Esophagus squamous epithelium (tissue), 4 donors: Measurements from ENCODE around the gene PFDN5.

ENCODE experiments used
- POLR2A ChIP-seq, 4 donors: fragments of 450-650 bp; IDR thresholded peaks; one replicate each; pipeline ENCODE4 v1.6.1; 2017; ENCODE audit warnings: antibody characterized with exemption in 4 of 4, mild to moderate bottlenecking in 4 of 4, moderate library complexity in 3 of 4
- TF ChIP-seq, protein P1 (sequence below), 6 experiments: fragments of 450-650 bp in 4 of 6; fragments of 200-600 bp in 2 of 6; sonication (generic) in 2 of 6; IDR thresholded peaks; one replicate each; pipeline ENCODE4 v1.5.1; 2016 to 2019; ENCODE audit warnings: antibody characterized with exemption in 6 of 6, mild to moderate bottlenecking in 4 of 6, moderate library complexity in 4 of 6

DNA sequence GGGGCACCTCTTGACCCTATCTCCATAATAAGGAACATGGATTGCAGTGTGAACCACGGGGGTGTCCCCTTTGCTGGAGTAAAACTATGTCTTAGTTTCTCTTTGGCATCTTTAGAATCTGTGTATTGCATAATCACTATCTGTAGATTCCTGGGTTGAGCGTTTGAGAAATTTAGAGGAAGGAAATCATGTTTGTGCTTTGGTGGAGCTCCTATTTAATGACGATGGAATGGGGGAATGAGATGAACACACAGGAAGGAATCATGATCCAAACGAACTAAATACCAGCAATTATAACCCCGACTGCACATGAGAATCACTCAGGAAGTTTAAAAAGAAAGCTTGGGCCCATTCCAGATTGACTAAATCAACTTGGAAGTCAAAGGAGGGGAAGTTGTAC is 2.8 kb downstream of the PFDN5 start:
- TF ChIP-seq, protein P1, sequence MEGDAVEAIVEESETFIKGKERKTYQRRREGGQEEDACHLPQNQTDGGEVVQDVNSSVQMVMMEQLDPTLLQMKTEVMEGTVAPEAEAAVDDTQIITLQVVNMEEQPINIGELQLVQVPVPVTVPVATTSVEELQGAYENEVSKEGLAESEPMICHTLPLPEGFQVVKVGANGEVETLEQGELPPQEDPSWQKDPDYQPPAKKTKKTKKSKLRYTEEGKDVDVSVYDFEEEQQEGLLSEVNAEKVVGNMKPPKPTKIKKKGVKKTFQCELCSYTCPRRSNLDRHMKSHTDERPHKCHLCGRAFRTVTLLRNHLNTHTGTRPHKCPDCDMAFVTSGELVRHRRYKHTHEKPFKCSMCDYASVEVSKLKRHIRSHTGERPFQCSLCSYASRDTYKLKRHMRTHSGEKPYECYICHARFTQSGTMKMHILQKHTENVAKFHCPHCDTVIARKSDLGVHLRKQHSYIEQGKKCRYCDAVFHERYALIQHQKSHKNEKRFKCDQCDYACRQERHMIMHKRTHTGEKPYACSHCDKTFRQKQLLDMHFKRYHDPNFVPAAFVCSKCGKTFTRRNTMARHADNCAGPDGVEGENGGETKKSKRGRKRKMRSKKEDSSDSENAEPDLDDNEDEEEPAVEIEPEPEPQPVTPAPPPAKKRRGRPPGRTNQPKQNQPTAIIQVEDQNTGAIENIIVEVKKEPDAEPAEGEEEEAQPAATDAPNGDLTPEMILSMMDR (IDR thresholded peaks at IDR 0.05), result no peak
- TF ChIP-seq POLR2A (IDR thresholded peaks at IDR 0.05), result no peak
